Small intestine (tissue), 7 donors: ENCODE measurements around the gene CREB5. TPM values are rescaled to one million over a fixed set of nuclear protein-coding genes. Genes with fewer than 3 reads are reported as not detected.
A peak's percentile ranks its signal among the peaks of the same experiment; 100 is the strongest.

ENCODE experiments used
- DNase-seq, 2 donors: peaks; one replicate each; pipeline versions ENCODE4 v3.0.0 to v3.0.0-alpha.2; 2013
- FAIRE-seq: peaks from 2 replicates; lab custom pipeline; 2012; peaks lifted over from hg19 to GRCh38; lab: Jason Lieb, UNC
- H3K27ac ChIP-seq, 3 donors: one replicate each; pipeline ENCODE4 v1.5.1; 2013; ENCODE audit warnings: low read length in 2 of 3, mild to moderate bottlenecking in 2 of 3, control low read depth in 1 of 3, inconsistent platforms in 1 of 3, low read depth in 1 of 3, moderate library complexity in 1 of 3
- H3K27me3 ChIP-seq, 3 donors: one replicate each; pipeline ENCODE4 v1.6.1; 2013; ENCODE audit warnings: low read length in 3 of 3, inconsistent platforms in 1 of 3; ENCODE audit not compliant: control insufficient read depth in 3 of 3, insufficient read depth in 3 of 3
- H3K36me3 ChIP-seq, 3 donors: one replicate each; pipeline ENCODE4 v1.6.1; 2013; ENCODE audit warnings: low read length in 3 of 3, inconsistent platforms in 1 of 3, low read depth in 1 of 3, mild to moderate bottlenecking in 1 of 3, moderate library complexity in 1 of 3; ENCODE audit not compliant: control insufficient read depth in 3 of 3, insufficient read depth in 2 of 3
- H3K4me1 ChIP-seq, 3 donors: one replicate each; pipeline ENCODE4 v1.6.1; 2013; ENCODE audit warnings: low read length in 2 of 3, inconsistent platforms in 1 of 3, low read depth in 1 of 3, mild to moderate bottlenecking in 1 of 3, moderate library complexity in 1 of 3; ENCODE audit not compliant: control insufficient read depth in 3 of 3, insufficient read depth in 2 of 3
- H3K4me3 ChIP-seq, 3 donors: one replicate each; pipeline ENCODE4 v1.5.1; 2013; ENCODE audit warnings: low read length in 3 of 3, control low read depth in 1 of 3, inconsistent platforms in 1 of 3, low read depth in 1 of 3, mild to moderate bottlenecking in 1 of 3, moderate library complexity in 1 of 3
- H3K9me3 ChIP-seq, 2 donors: one replicate each; pipeline ENCODE4 v1.6.1; 2013; ENCODE audit warnings: low read depth in 1 of 2, low read length in 1 of 2; ENCODE audit not compliant: control insufficient read depth in 2 of 2, insufficient read depth in 1 of 2
- WGBS, 3 donors: extraction: QIAGEN DNeasy Blood & Tissue Kit; methylation state at CpG; one replicate each; pipeline ENCODE4 v1.1.7; 2013; 5-methylcytosine and 5-hydroxymethylcytosine counted together
- polyA plus RNA-seq, 4 donors: library from polyadenylated mRNA; stranded (reverse) in 3 of 4; unstranded in 1 of 4; fragments of 200-250 nt in 3 of 4; fragments of 120-200 nt in 1 of 4; gene quantifications; one replicate each; pipeline versions ENCODE4 v1.2.1 to v1.2.3, GENCODE V29; 2013
- donor health status: healthy with polysubstance abuse.
- donor health status: control.
- donor health status: control.
- donor health status: Bipolar disorder and iron deficiency.
- donor health status: healthy.

CREB5 gene
- polyA plus RNA-seq, 4 donors = 0.27 to 3.0 (median 1.8) TPM; not detected in 1

DNA sequence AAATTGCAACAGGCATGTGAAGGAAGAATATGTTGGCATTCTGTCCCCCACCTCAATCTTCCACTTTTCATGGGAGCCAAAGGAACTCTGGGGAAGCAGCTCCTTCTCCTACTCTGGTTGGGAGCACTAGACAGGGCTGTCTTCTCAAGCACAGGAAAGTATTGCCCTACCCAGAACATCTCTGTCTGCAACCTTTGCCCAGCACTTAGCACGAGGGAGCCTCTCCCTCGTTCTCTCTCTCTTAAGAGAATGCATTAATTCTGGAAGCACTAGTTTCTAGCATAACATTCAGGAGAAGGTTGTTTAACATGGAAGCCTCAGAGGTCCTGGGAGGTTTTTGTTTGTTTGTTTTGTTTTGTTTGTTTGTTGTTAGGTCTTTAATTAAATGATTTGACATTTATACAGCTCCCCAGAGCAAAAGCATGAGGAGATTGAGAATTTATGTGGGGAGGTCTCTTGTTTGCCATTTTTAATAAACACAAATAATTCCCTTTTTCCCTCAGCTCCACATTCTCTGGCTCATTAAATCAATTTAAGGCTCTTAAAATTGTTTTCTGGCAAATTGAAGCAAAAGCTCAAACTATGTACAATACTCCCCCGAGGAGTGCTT is 305.2 kb downstream of the CREB5 start:
- FAIRE-seq = no peak
- peak in 1 of 2 donors; percentile 77 for DNase-seq
- H3K4me1 ChIP-seq = peaks cover 0 to 12% (median 0%) of the 10 kb centered on the region in 3 donors
- H3K9me3 ChIP-seq = no peaks in the 10 kb centered on the region
- WGBS, 3 donors = 45 to 51% (median 49%) methylated on average over 3 of the region's 3 CpGs
- H3K27ac ChIP-seq = peak overlapping the region in 1 of 3 donors; percentile 47
- no peaks in the 10 kb centered on the region for H3K27me3 ChIP-seq
- no peak overlapping the region for H3K4me3 ChIP-seq
- peaks cover 0 to 2% (median 0%) of the 10 kb centered on the region in 3 donors for H3K36me3 ChIP-seq

DNA sequence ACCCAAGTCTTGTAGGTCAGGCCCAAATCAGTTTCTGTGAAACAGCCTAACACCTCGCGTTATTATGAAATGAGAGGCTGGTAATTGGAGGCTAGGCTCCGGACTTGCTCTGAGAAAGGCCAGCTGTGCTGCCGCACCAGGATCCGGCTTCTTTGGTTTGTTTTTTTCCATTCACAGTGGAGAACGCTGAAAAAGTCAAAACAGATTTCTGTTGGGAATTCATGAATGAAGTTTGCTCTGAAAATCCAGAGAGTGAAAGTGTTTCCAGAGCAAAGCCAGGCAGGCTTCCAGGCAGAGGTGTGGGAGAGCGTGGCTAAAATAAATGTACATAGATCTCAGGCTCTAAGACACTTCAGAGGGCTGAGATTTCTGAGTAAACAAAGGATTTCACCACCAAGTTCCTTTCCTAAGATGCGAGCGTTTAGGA is 305.8 kb downstream of the CREB5 start:
- DNase-seq (no peak), FAIRE-seq (no peak)
- Histone ChIP-seq H3K4me3 (no peak overlapping the region), H3K36me3 (peaks cover 0 to 2% (median 0%) of the 10 kb centered on the region in 3 donors), H3K27ac (peak overlapping the region in 1 of 3 donors; percentile 47), H3K4me1 (peaks cover 0 to 12% (median 0%) of the 10 kb centered on the region in 3 donors), H3K9me3 (no peaks in the 10 kb centered on the region), H3K27me3 (no peaks in the 10 kb centered on the region)
- 66 to 80% (median 74%) methylated on average over 9 of the region's 9 CpGs for WGBS, 3 donors

DNA sequence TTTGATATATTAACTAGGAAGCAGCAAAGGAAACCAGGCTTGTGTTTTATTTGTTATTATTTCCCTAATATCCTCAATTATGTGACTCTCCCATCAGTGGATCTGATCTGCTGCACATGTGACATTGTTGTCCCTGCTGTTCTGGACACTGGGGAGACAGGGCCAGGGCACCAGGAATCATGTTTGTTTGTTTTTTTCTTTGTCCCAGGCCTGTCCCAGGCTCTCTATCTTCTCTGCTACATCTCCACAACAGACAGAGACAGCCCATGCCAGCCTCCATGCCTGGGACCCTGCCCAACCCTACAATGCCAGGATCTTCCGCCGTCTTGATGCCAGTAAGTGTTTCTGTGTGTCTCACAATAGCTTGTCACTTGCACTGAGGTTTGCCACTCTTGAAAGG is 306.2 kb downstream of the CREB5 start:
- H3K27me3 ChIP-seq = no peaks in the 10 kb centered on the region
- H3K9me3 ChIP-seq = no peaks in the 10 kb centered on the region
- DNase-seq (no peak), FAIRE-seq (no peak)
- WGBS, 3 donors = 90 to 98% (median 93%) methylated on average over 2 of the region's 2 CpGs
- no peak overlapping the region for H3K4me3 ChIP-seq
- no peak overlapping the region for H3K27ac ChIP-seq
- peaks cover 0 to 12% (median 0%) of the 10 kb centered on the region in 3 donors for H3K4me1 ChIP-seq
- H3K36me3 ChIP-seq = peaks cover 0 to 2% (median 0%) of the 10 kb centered on the region in 3 donors

DNA sequence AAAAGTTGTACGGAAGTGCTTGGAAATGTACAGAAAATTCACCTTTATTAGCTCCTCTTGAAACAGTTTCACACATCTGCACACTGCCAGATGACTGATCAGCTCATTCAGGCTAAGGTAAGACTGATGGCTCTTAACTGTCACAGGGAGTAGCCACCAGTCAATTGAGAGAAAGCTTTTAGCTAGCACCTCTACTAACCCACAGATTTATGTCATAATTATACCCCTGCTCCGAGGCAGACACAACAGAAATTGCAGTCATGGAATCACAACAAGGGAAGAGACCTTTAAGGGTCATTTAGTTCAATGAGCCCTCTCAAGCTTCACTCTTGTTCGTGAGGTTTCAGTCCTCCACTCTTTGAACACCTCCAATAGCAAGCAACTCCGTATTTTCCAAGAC is 310.4 kb downstream of the CREB5 start:
- WGBS, 3 donors = 63 to 87% (median 73%) methylated on average over 4 of the region's 4 CpGs
- Histone ChIP-seq H3K4me3 (no peak overlapping the region), H3K36me3 (peaks cover 0 to 2% (median 0%) of the 10 kb centered on the region in 3 donors), H3K4me1 (peaks cover 0 to 4% (median 0%) of the 10 kb centered on the region in 3 donors), H3K27ac (no peak overlapping the region), H3K9me3 (no peaks in the 10 kb centered on the region), H3K27me3 (no peaks in the 10 kb centered on the region)
- FAIRE-seq (no peak), DNase-seq (no peak)

DNA sequence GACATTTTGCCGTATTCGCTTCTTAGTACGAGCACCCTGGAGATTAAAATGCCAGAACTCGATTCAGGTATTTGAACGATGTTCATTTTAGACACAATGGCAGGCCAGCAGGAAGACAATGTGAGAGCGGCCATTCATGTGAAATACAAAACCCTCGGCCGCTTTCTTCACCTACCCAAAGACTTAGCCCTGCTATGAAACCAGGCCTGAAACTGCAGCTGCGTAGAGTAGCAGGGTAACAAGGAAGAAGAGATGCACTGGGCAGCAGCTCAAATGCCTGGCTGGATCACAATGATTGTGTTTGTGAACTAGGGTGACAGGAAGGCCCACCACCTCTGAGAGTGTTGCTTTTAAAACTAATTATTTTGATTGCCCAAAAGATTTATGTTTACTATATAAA is 311.0 kb downstream of the CREB5 start:
- WGBS, 3 donors = 80 to 88% (median 88%) methylated on average over 9 of the region's 9 CpGs
- FAIRE-seq (no peak), DNase-seq (no peak)
- no peaks in the 10 kb centered on the region for H3K27me3 ChIP-seq
- H3K9me3 ChIP-seq = no peaks in the 10 kb centered on the region
- no peak overlapping the region for H3K27ac ChIP-seq
- H3K36me3 ChIP-seq = peaks cover 0 to 2% (median 0%) of the 10 kb centered on the region in 3 donors
- H3K4me3 ChIP-seq = no peak overlapping the region
- no peaks in the 10 kb centered on the region for H3K4me1 ChIP-seq

DNA sequence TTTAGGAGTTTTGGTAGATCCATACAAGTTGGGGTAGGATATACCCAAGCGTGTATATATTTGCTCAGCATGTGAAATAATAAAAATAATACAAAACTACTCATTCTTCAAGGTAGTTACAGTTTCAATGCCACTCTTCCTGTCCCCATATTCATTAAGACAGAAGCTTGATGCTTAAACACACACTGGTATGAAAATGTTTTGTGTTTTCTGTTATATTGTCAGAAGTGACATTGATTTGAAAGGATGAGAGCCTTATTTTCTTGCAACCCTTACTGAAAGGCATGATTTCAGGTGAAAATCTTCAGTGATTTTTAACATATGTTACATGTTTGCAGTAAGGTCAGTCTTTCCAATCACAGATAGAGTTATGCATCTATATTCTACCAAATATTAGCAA is 312.2 kb downstream of the CREB5 start:
- Histone ChIP-seq H3K36me3 (peaks cover 0 to 2% (median 0%) of the 10 kb centered on the region in 3 donors), H3K4me3 (no peak overlapping the region), H3K9me3 (no peaks in the 10 kb centered on the region), H3K27ac (no peak overlapping the region), H3K27me3 (peaks cover 0 to 2% (median 0%) of the 10 kb centered on the region in 3 donors), H3K4me1 (no peaks in the 10 kb centered on the region)
- WGBS, 3 donors = 76 to 93% (median 92%) methylated on average over 1 of the region's 1 CpG
- DNase-seq (no peak), FAIRE-seq (no peak)

DNA sequence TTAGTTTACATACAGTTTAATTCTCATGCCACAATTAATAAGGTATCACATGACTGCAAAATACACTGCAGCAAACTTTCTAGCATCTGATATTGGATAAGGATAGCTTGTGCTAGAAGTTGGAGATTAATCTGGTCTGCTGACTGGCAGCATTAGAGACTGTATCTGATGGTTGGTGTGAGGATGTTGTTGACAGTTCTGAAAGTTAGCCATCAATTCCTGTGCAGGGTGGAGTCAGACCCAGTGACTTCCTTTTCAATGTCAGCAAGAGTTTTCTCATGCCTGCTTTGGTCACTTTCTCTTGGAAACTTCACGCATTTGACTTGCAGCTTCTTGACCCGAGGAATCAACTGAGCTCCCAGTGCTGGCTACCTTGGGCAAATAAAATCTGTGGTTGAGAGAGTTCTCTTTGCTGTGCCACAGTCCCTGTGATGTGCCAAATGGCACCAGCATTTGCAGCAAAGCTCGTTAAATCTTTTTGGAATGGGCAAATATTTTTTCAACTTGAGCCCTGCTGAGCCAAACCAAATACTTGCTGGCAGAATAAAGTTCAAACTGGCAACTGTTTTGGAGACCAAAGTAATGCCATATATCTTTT is 312.8 kb downstream of the CREB5 start:
- no peak overlapping the region for H3K4me3 ChIP-seq
- no peaks in the 10 kb centered on the region for H3K4me1 ChIP-seq
- WGBS, 3 donors = 57 to 66% (median 62%) methylated on average over 3 of the region's 3 CpGs
- no peak overlapping the region for H3K27ac ChIP-seq
- FAIRE-seq (no peak), DNase-seq (no peak)
- peaks cover 0 to 2% (median 0%) of the 10 kb centered on the region in 3 donors for H3K36me3 ChIP-seq
- no peaks in the 10 kb centered on the region for H3K9me3 ChIP-seq
- peaks cover 0 to 2% (median 0%) of the 10 kb centered on the region in 3 donors for H3K27me3 ChIP-seq

DNA sequence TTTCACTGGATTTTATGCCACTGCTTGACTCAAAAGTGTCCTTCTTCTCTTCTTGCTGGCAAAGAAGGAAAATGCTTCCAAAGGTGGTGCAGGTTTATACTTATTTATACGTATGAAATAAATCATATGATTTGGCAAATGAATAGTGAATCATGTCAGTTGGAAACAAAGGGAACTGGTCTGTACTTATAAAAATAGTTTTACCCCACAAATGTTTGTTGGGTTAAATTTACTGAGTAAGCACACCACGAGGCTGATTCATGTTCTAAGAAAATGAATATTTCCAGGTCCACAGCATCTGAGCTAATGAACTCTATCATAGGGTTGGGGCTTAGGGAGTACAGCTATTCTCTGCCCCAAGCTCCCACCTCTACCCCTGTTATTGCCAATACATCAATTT is 313.6 kb downstream of the CREB5 start:
- peaks cover 0 to 1% (median 0%) of the 10 kb centered on the region in 3 donors for H3K36me3 ChIP-seq
- no peak for DNase-seq
- no peak overlapping the region for H3K27ac ChIP-seq
- no peaks in the 10 kb centered on the region for H3K9me3 ChIP-seq
- FAIRE-seq = no peak
- no peaks in the 10 kb centered on the region for H3K4me1 ChIP-seq
- 72 to 76% (median 73%) methylated on average over 2 of the region's 2 CpGs for WGBS, 3 donors
- peaks cover 0 to 2% (median 0%) of the 10 kb centered on the region in 3 donors for H3K27me3 ChIP-seq
- no peak overlapping the region for H3K4me3 ChIP-seq
